H1 (cell line): ENCODE measurements around the gene CAGE1. TPM values are rescaled to one million over a fixed set of nuclear protein-coding genes. Genes with fewer than 3 reads are reported as not detected.

Experiments used
- ATF3 ChIP-seq: IDR thresholded peaks from 2 replicates; pipeline ENCODE4 v1.6.1; 2011; ENCODE audit warnings: low read depth, mild to moderate bottlenecking, low read length; ENCODE audit not compliant: insufficient read depth
- CBX8 ChIP-seq: fragments of 300-800, 300-1000 bp; sonication (generic); IDR thresholded peaks from 2 replicates; pipeline ENCODE4 v1.7.1; 2016; ENCODE audit warnings: low read depth, low read length, borderline replicate concordance
- CHD2 ChIP-seq: IDR thresholded peaks from 2 replicates; pipeline ENCODE4 v1.6.1; 2012; ENCODE audit warnings: low read length, improper control_type of control experiment
- CREB1 ChIP-seq: IDR thresholded peaks from 2 replicates; pipeline ENCODE4 v1.6.1; 2012; ENCODE audit warnings: inconsistent platforms
- CTBP2 ChIP-seq: IDR thresholded peaks from 2 replicates; pipeline ENCODE4 v1.7.0; 2011; ENCODE audit warnings: borderline replicate concordance, mild to moderate bottlenecking, moderate library complexity, mixed read lengths, low read length; ENCODE audit not compliant: insufficient read depth, insufficient read length
- CTCF ChIP-seq, 3 experiments: IDR thresholded peaks; 1 replicate in 2 of 3; 2 replicates in 1 of 3; pipeline versions ENCODE4 v1.5.1 to v1.6.1; 2011; ENCODE audit warnings: low read length in 3 of 3, mild to moderate bottlenecking in 3 of 3, inconsistent platforms in 2 of 3, low read depth in 1 of 3, moderate library complexity in 1 of 3; ENCODE audit not compliant: insufficient read depth in 1 of 3; ENCODE audit errors: control extremely low read depth in 1 of 3
- E2F6 ChIP-seq: IDR thresholded peaks from 2 replicates; pipeline ENCODE4 v1.6.1; 2012; ENCODE audit warnings: inconsistent platforms
- FOSL1 ChIP-seq: IDR thresholded peaks from 2 replicates; pipeline ENCODE4 v1.6.1; 2011; ENCODE audit warnings: mild to moderate bottlenecking, low read depth, low read length, moderate library complexity; ENCODE audit not compliant: insufficient read depth
- HDAC2 ChIP-seq, 2 experiments: fragments of 300-600 bp in 1 of 2; sonication (generic) in 1 of 2; IDR thresholded peaks; 2 replicates each; pipeline ENCODE4 v1.6.1; 2011 to 2012; ENCODE audit warnings: low read depth in 2 of 2, low read length in 2 of 2, mild to moderate bottlenecking in 2 of 2, moderate library complexity in 2 of 2, borderline replicate concordance in 1 of 2, inconsistent platforms in 1 of 2
- JUND ChIP-seq: IDR thresholded peaks from 2 replicates; pipeline ENCODE4 v1.6.1; 2011; ENCODE audit warnings: mild to moderate bottlenecking, improper control_type of control experiment, low read length
- KDM5A ChIP-seq: fragments of 200-600 bp; IDR thresholded peaks from 2 replicates; pipeline ENCODE4 v1.7.1; 2012; ENCODE audit warnings: mild to moderate bottlenecking, low read length, inconsistent platforms, mixed read lengths
- MAX ChIP-seq: IDR thresholded peaks from 2 replicates; pipeline ENCODE4 v1.6.1; 2012; ENCODE audit warnings: inconsistent platforms
- NANOG ChIP-seq: IDR thresholded peaks from 2 replicates; pipeline ENCODE4 v1.6.1; 2011; ENCODE audit warnings: low read length, low read depth, mild to moderate bottlenecking, inconsistent platforms; ENCODE audit not compliant: insufficient read depth, poor library complexity, severe bottlenecking
- SIN3A ChIP-seq, 2 experiments: IDR thresholded peaks in 1 of 2; conservative IDR thresholded peaks in 1 of 2; 2 replicates each; pipeline ENCODE4 v1.6.1; 2011 to 2012; ENCODE audit warnings: low read length in 2 of 2, improper control_type of control experiment in 1 of 2, low read depth in 1 of 2, mild to moderate bottlenecking in 1 of 2
- SP1 ChIP-seq: IDR thresholded peaks from 2 replicates; pipeline ENCODE4 v1.6.1; 2011; ENCODE audit warnings: low read depth, low read length
- SP4 ChIP-seq: IDR thresholded peaks from 2 replicates; pipeline ENCODE4 v1.6.1; 2012; ENCODE audit warnings: low read length, inconsistent platforms
- SUZ12 ChIP-seq: fragments of 200-600 bp; sonication (generic); IDR thresholded peaks from 2 replicates; pipeline ENCODE4 v1.6.1; 2012; ENCODE audit warnings: mild to moderate bottlenecking, inconsistent platforms, low read length, moderate library complexity, mixed read lengths
- TCF12 ChIP-seq: IDR thresholded peaks from 2 replicates; pipeline ENCODE4 v1.6.1; 2011; ENCODE audit warnings: low read depth, mild to moderate bottlenecking, low read length
- TEAD4 ChIP-seq: IDR thresholded peaks from 2 replicates; pipeline ENCODE4 v1.6.1; 2012; ENCODE audit warnings: low read depth, low read length, inconsistent platforms, mixed read lengths
- polyA plus RNA-seq, 7 experiments: library from polyadenylated mRNA; depleted of rRNA in 3 of 7; stranded (reverse) in 5 of 7; unstranded in 2 of 7; fragments of >200 nt in 5 of 7; fragments of 200-250 nt in 2 of 7; gene quantifications; 1 replicate in 5 of 7; 2 replicates in 1 of 7; 4 replicates in 1 of 7; pipeline versions ENCODE4 v1.2.1 to v1.2.3, GENCODE V29; 2011 to 2013; ENCODE audit warnings: missing spikeins in 2 of 7, mixed read lengths in 2 of 7
- total RNA-seq: library from RNA; stranded (reverse); fragmentation: NEBNext Ultra II Directional; extraction: Animal tissue kit (Norgen Biotek cat#: 25700); gene quantifications from 2 replicates; pipeline ENCODE4 v1.2.1, GENCODE V29; 2021

CAGE1 gene
- total and polyA plus RNA-seq, 2 of the 8 experiments (the other 6 are each of a cell fraction or from before 2014, with no cell fraction given), result 0.09 TPM; not detected in 1

GRCh38 chr6:7312616-7313504 is 76.7 kb downstream of the CAGE1 start, which contains the start of gene SSR1 (continued):
- TF ChIP-seq E2F6 (peak; percentile 83), SUZ12 (no peak), CREB1 (peak; percentile 75), NANOG (no peak), HDAC2 (IDR thresholded peaks at IDR 0.05; ENCODE audit: borderline replicate concordance in 1 of 2, low read depth in 2 of 2, low read length in 2 of 2) (peak in 1 of 2 experiments; percentile 91; a peak in 1 of 4 replicates), SP4 (no peak), KDM5A (no peak), CTCF (IDR thresholded peaks at IDR 0.05; ENCODE audit: control extremely low read depth in 1 of 3, insufficient read depth in 1 of 3, low read depth in 1 of 3, low read length in 3 of 3) (no peak), CTBP2 (no peak), SP1 (no peak), FOSL1 (no peak), CBX8 (no peak), SIN3A (conservative IDR thresholded peaks at IDR 0.05 in 1 of 2, IDR thresholded peaks at IDR 0.05 in 1 of 2; ENCODE audit: low read depth in 1 of 2, low read length in 2 of 2) (peak; percentile 66 to 67; a peak in 1 of 4 replicates), ATF3 (no peak), MAX (peak; percentile 95), TEAD4 (no peak), TCF12 (no peak), CHD2 (peak; percentile 98), JUND (no peak)
